NT2/D1 (cell line): ENCODE data around the gene TUBA3D.

ENCODE experiments used
- SUZ12 ChIP-seq: IDR thresholded peaks from 2 replicates; pipeline ENCODE4 v1.6.1; 2011; ENCODE audit not compliant: insufficient read length, insufficient read depth; ENCODE audit errors: extremely low read depth
- ZNF274 ChIP-seq: IDR thresholded peaks from 2 replicates; pipeline ENCODE4 v1.6.1; 2011; ENCODE audit warnings: mild to moderate bottlenecking, low read depth, low read length

DNA sequence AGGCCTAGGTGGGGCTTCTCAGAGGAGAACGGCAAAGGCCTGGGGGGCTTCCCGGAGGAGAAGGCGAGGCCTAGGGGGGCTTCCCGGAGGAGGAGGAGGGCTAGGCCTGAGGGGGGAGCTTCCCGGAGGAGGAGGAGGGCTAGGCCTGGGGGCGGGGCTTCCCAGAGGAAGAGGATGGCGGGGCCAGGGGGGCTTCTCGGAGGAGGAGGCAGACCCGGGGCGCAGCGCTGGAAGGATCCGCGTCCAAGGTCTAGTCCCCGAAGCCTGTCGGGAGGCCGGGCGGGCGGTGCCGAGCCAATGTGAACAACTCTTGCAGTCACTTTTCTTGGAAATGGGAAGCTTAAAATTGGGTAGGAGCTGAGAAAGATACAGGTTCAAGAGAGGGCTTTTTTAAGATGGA, 30.0 kb upstream of the TUBA3D start:
- TF ChIP-seq SUZ12 (no peak), ZNF274 (no peak)
